PC-9 (cell line): ENCODE results near the gene CMSS1.

ENCODE experiments used
- CTCF ChIP-seq: fragments of 200-600 bp; sonication (generic); conservative IDR thresholded peaks from 2 replicates; pipeline ENCODE4 v1.6.1; 2017; ENCODE audit warnings: mixed run types, antibody characterized with exemption, mild to moderate bottlenecking, moderate library complexity
- EZH2 ChIP-seq: fragments of 200-600 bp; sonication (generic); IDR thresholded peaks from 2 replicates; pipeline ENCODE4 v1.8.0; 2017; ENCODE audit warnings: antibody characterized with exemption, low read depth

- TF ChIP-seq CTCF (no peak), EZH2 (no peak)
These were observed 243.2 kb downstream of the CMSS1 start for GRCh38 chr3:100060685-100061484.
